IPS DF 6.9 (cell line): Measurements from ENCODE around the gene IL10RA.
"Not testable (repeated sequence)": the region's sequence is repeated elsewhere in the genome, so short reads cannot be mapped to it uniquely, and the experiment has no call there.

Experiments used
- DNase-seq: peaks from one replicate; pipeline ENCODE4 v3.0.0-alpha.2; 2013; ENCODE audit warnings: low read depth, low spot score
- H3K27ac ChIP-seq: one replicate; pipeline ENCODE4 v1.5.1; 2013; ENCODE audit warnings: low read length, control low read depth
- H3K27me3 ChIP-seq: 2 replicates; pipeline ENCODE4 v1.6.1; 2013; ENCODE audit warnings: mild to moderate bottlenecking, low read length; ENCODE audit not compliant: control insufficient read depth, insufficient read depth
- H3K36me3 ChIP-seq: 2 replicates; pipeline ENCODE4 v1.6.1; 2013; ENCODE audit warnings: low read length; ENCODE audit not compliant: control insufficient read depth, insufficient read depth
- H3K4me1 ChIP-seq: 2 replicates; pipeline ENCODE4 v1.6.1; 2013; ENCODE audit warnings: low read length; ENCODE audit not compliant: control insufficient read depth, insufficient read depth
- H3K4me3 ChIP-seq: 2 replicates; pipeline ENCODE4 v1.5.1; 2013; ENCODE audit warnings: mild to moderate bottlenecking, low read length
- H3K9me3 ChIP-seq: 2 replicates; pipeline ENCODE4 v1.6.1; 2013; ENCODE audit warnings: low read length, inconsistent platforms; ENCODE audit not compliant: control insufficient read depth, insufficient read depth
- WGBS: extraction: QIAGEN DNeasy Blood & Tissue Kit; methylation state at CpG from one replicate; pipeline ENCODE4 v1.1.7; 2013; ENCODE audit warnings: mixed read lengths, missing lambda C conversion rate; ENCODE audit not compliant: insufficient read length, insufficient coverage; 5-methylcytosine and 5-hydroxymethylcytosine counted together

The IL10RA gene

DNA sequence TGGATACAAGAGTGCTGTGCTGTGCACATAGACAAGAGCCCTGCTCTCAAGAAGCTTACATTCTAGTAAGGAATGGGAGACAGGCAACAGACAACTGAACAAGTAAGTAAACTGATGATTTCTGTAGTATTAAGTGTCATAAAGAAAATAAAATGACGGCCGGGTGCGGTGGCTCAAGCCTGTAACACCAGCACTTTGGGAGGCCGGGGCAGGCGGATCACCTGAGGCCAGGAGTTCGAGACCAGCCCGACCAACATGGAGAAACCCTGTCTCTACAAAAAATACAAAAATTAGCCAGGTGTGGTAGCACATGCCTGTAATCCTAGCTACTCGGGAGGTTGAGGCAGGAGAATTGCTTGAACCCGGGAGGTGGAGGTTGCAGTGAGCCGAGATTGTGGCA lies 38.4 kb upstream of the IL10RA start:
- not testable (repeated sequence) for H3K27ac ChIP-seq

DNA sequence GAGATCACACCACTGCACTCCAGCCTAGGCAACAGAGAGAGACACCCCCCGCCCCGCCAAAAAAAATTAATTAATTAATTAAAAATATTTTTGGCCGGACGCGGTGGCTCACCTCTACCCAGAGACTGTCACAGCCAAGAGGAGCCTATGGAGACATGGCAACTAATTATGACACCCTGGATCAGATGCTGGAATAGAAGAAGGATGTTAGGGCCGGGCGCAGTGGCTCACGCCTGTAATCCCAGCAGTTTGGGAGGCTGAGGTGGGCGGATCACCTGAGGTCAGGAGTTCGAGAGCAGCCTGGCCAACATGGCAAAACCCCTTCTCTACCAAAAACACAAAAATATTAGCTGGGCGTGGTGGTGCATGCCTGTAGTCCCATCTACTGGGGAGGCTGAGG lies 37.7 kb upstream of the IL10RA start:
- not testable (repeated sequence) for H3K9me3 ChIP-seq, DNase-seq, H3K27ac ChIP-seq, H3K4me3 ChIP-seq, H3K36me3 ChIP-seq, H3K27me3 ChIP-seq, H3K4me1 ChIP-seq
- no CpG with 5 or more reads among the region's 11 CpGs for WGBS

More for the DNA sequence above, 38.4 kb upstream of the IL10RA start:
- not testable (repeated sequence) for H3K9me3 ChIP-seq, H3K4me3 ChIP-seq, H3K4me1 ChIP-seq, H3K36me3 ChIP-seq, H3K27me3 ChIP-seq, DNase-seq
- WGBS, result no CpG with 5 or more reads among the region's 10 CpGs

DNA sequence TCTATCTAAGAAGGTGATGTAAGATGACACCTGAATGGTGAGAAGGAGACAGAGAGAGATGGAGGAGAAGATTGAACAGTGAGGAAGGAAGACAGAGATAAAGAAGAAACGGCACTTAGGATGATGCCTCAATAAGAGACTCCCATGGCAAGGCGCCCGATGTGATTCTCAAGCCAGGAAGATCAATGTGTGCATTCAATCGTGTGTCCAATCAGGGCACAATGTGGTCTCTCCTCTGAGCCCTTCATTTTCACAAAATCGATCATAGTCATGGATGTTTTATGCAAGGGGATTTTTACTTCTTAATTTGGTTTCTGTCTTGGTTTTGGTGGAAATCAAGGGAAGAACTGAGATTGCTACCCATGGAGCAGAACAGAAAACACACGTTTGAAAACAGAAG lies 37.1 kb upstream of the IL10RA start:
- Histone ChIP-seq H3K27ac (no peak overlapping the region), H3K9me3 (no peaks in the 10 kb centered on the region), H3K4me3 (no peak overlapping the region), H3K27me3 (no peaks in the 10 kb centered on the region), H3K36me3 (no peaks in the 10 kb centered on the region), H3K4me1 (no peaks in the 10 kb centered on the region)
- no CpG with 5 or more reads among the region's 6 CpGs for WGBS
- DNase-seq, result no peak

DNA sequence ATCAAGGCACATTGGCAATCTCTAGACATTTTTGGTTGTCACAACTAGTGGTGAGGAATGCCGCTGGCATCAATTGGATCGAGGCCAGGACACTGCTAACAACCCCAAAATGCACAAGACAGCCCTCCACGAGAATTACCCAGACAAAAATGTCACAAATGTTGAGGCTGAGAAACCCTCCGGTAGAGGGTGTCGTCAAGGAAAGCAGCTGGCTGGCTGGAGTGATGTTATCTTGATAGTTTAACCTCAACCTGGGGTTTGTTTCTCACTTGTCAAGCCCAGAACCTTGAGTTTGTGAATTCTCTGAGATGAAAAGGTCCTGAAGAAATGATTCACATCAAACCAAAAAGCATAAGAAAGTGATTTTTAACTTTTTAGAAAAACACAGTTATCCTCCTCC lies 35.9 kb upstream of the IL10RA start:
- WGBS, result no CpG with 5 or more reads among the region's 5 CpGs
- no peak for DNase-seq
- Histone ChIP-seq H3K36me3 (no peaks in the 10 kb centered on the region), H3K27ac (no peak overlapping the region), H3K27me3 (no peaks in the 10 kb centered on the region), H3K4me3 (no peak overlapping the region), H3K9me3 (no peaks in the 10 kb centered on the region), H3K4me1 (no peaks in the 10 kb centered on the region)

DNA sequence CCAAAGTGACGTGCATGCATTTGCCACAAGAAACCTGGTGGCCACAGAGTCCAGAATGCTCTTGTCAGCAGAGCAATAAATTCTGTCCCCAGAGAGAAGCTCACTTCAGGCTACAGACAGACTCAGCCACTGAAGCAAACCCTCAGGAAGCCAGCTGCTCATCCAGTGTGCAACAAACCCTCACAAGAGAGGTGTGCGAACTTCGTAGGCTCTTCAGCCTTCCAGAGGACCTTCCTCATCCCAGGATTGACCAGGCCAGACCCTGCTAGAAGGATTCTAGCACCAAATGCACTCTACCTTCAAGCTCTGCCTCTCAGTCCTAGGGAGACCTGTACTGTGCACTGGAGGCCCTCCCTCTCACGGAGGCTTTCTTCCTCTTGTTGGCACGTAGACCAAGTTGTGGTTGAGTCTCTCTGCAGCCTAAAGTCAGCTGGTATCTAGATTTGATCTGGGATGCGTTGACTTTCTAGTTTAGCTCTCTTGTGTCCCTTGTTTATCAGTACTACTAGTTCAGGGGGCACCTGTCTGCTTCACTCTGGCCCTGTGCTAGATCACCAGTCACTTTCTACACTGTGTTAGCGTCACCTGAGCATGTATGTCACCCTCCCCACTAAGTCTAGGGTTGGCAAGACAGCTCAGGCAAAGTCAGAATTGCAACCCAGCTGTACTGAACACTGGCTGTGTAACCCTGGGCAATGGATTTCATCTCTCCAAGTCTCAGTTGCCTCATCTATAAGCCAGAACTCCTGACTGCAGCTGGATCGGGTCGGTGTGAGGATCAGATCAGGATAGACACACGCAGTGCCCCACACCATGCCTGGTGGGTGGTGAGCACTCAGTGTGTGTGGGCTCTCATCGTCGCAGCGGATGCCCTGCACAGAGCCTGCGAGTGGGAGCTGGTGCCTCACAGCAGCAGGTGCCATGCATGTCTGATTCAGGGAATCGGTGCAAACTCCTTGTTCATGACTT lies 34.9 kb upstream of the IL10RA start:
- no CpG with 5 or more reads among the region's 15 CpGs for WGBS
- no peaks in the 10 kb centered on the region for H3K27me3 ChIP-seq
- DNase-seq, result no peak

DNA sequence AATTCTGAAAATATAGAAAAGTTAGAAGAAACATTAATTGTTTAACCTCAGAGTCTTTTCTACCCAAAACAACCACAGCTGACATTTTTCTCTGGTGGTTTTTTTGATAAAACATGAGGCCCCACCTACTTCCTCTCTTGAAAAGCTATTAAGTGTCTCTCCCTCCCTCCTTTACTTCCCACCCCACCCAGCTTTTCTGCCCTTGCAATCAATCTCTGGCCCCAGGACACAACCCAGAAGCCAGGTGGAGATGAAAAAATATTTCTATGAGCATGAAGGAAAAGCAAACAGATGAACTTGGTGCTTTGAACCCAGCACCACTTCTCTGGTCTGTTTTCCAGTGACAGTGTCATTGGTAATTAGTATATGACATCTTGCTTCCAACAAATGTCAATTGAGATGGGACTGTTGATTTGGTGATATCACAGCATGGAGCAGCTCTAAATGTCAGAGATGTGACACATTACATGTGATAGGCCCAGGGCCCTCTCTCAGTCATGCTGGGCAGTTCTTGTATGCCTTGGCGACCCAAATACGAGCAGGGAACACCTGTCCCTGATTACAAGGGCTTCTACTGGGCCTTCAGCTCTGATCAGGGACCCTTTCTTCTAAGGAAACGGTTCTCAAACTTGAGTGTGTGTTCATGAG lies 33.0 kb upstream of the IL10RA start:
- no peak for DNase-seq
- Histone ChIP-seq H3K9me3 (no peaks in the 10 kb centered on the region), H3K27ac (no peak overlapping the region), H3K4me1 (no peaks in the 10 kb centered on the region), H3K4me3 (no peak overlapping the region), H3K27me3 (no peaks in the 10 kb centered on the region), H3K36me3 (no peaks in the 10 kb centered on the region)
- WGBS, result no CpG with 5 or more reads among the region's 3 CpGs

More for the DNA sequence above, 34.9 kb upstream of the IL10RA start:
- Histone ChIP-seq H3K4me1 (no peaks in the 10 kb centered on the region), H3K4me3 (no peak overlapping the region), H3K36me3 (no peaks in the 10 kb centered on the region), H3K27ac (no peak overlapping the region), H3K9me3 (no peaks in the 10 kb centered on the region)

DNA sequence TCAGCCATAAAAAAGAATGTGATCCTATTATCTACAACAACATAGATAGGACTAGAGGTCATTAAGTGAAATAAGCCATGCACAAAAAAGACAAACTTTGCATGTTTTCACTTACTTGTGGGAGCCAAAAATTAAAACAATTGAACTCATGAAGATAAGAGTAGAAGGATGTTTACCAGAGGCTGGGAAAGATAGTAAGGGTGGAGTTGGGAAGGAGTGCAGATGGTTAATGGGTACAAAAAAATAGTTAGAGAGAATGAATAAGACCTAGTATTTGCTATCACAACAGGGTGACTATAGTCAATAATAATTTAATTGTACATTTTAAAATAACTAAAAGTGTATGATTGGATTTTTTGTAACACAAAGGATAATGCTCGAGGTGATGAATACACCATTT lies 27.2 kb upstream of the IL10RA start:
- no peaks in the 10 kb centered on the region for H3K27me3 ChIP-seq
- H3K36me3 ChIP-seq, result no peaks in the 10 kb centered on the region
- no CpG with 5 or more reads among the region's 1 CpG for WGBS
- no peak for DNase-seq
- no peaks in the 10 kb centered on the region for H3K9me3 ChIP-seq
- H3K4me3 ChIP-seq, result no peak overlapping the region
- H3K27ac ChIP-seq, result no peak overlapping the region
- H3K4me1 ChIP-seq, result no peaks in the 10 kb centered on the region

DNA sequence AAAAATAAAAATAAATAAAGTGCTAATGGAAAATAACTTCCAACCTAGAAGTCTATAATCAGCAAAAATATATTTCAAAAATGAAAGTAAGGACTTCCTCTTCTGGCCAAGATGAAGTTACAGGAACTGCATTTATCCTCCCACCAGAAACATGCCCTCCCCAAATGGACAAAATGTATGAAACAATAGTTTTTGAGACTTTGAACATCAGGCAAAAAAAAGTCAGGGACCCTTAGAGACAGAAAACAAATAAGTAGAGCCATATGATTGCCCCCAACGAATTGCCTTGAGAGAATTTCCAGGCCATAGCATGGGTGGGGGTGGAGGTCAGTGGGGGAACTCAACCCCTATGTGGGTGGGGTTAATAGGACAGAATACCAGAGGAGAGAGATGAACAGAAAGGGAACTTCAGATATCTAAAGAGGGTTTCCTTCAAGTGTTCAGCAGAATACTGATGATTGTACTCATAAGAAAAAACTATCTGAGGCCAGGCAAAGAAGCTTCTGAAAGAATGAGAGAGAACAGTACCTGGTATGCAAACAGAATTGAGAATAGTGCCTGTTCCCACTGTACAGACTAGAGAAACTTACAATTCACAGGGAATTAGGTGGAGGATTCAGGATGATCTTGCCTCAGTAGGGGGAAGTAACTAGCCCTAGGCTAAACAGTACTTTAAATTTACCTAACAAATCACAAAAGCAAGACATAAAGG lies 26.6 kb upstream of the IL10RA start:
- no CpG with 5 or more reads among the region's 1 CpG for WGBS
- Histone ChIP-seq H3K9me3 (no peaks in the 10 kb centered on the region), H3K27ac (no peak overlapping the region), H3K27me3 (no peaks in the 10 kb centered on the region), H3K4me3 (no peak overlapping the region), H3K36me3 (no peaks in the 10 kb centered on the region), H3K4me1 (no peaks in the 10 kb centered on the region)
- DNase-seq, result no peak

DNA sequence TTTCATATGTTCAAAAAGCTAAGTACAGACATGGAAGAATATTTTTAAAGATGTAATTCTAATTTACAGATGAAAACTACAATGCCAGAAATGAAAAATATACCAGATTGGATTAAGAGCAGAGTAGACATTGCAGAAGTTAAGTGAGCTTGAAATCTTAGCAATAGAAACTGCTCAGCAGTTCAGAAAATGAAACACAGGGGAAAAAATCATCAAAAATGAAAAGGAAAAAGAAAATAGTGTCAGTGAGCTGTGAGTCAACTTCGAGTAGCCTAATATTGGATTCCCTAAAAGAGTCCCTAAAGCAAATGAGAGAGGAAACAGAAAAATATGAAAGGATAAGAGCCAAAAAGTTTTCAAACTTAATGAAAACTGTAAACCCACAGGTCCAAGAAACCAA lies 25.8 kb upstream of the IL10RA start:
- H3K27me3 ChIP-seq, result no peaks in the 10 kb centered on the region
- DNase-seq, result no peak
- H3K4me1 ChIP-seq, result no peaks in the 10 kb centered on the region
- H3K4me3 ChIP-seq, result no peak overlapping the region
- no CpG with 5 or more reads among the region's 1 CpG for whole genome bisulfite sequencing
- H3K36me3 ChIP-seq, result no peaks in the 10 kb centered on the region
- H3K9me3 ChIP-seq, result no peaks in the 10 kb centered on the region
- H3K27ac ChIP-seq, result no peak overlapping the region

DNA sequence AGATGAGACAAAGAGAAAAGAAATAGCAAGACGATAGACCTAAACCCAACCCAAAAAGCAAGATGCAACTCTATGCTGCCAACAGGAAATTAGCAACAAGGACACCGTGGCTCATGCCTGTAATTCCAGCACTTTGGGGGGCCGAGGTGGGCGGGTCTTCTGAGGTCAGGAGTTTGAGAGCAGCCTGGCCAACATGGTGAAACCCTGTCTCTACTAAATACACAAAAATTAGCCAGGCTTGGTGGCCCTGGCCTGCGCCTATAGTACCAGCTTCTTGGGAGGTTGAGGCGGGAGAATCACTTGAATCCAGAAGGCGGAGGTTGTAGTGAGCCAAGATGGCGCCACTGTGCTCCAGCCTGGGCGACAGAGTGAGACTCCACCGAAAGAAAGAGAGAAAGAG lies 24.3 kb upstream of the IL10RA start:
- Histone ChIP-seq H3K36me3 (no peaks in the 10 kb centered on the region), H3K27me3 (no peaks in the 10 kb centered on the region), H3K27ac (no peak overlapping the region), H3K9me3 (no peaks in the 10 kb centered on the region), H3K4me3 (no peak overlapping the region), H3K4me1 (no peaks in the 10 kb centered on the region)
- no CpG with 5 or more reads among the region's 10 CpGs for WGBS
- no peak for DNase-seq
